ENCODE measurements around the gene ADAMTS2.

- TF ChIP-seq POLR2A (IDR thresholded peaks at IDR 0.05) (no peak), EP300 (IDR thresholded peaks at IDR 0.05; ENCODE audit: low read depth) (no peak)
Observed at GRCh38 chr5:179321206-179321987, 23.9 kb downstream of the ADAMTS2 start.

All from transverse colon (tissue), 1 donor.